ENCODE results near the gene ATG2A.

ATG2A gene

DNA sequence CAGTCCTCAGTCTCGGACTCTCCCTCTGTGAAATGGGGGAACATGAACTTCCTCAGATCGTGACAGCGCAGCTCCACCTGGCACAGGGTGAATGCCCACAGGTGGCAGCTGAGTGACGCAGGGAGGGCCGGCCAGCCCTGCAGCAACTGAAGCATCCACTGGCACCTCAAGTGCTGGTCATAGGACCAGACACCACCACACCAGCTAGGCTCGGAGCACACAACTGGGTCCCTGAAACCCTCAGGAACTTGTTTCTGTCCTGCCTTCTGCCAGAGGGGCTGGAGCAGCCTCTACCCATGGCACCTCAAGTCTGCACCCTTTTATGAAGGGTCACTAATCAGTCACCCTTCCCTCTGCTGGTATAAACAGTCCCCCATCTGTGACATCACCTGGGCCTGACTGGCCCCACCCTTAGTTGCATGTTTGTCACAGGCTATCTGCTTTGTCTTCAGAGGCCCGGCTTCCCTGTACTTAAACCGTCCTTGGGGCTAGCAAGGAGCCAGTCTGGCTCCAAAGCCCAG, 65.1 kb downstream of the ATG2A start:
- Histone ChIP-seq H3K27ac (replicated peaks) (no peak overlapping the region), H3K4me3 (replicated peaks; ENCODE audit: insufficient read depth, low read length) (no peak overlapping the region), H3K27me3 (ENCODE audit: insufficient read depth, poor library complexity, severe bottlenecking) (no peaks in the 10 kb centered on the region)
- DNase-seq (ENCODE audit: low read depth in 1 of 2, low spot score in 1 of 2), result no peak
- TF ChIP-seq GABPA (IDR thresholded peaks at IDR 0.05; ENCODE audit: low read depth), result no peak
- TF ChIP-seq, protein P1, sequence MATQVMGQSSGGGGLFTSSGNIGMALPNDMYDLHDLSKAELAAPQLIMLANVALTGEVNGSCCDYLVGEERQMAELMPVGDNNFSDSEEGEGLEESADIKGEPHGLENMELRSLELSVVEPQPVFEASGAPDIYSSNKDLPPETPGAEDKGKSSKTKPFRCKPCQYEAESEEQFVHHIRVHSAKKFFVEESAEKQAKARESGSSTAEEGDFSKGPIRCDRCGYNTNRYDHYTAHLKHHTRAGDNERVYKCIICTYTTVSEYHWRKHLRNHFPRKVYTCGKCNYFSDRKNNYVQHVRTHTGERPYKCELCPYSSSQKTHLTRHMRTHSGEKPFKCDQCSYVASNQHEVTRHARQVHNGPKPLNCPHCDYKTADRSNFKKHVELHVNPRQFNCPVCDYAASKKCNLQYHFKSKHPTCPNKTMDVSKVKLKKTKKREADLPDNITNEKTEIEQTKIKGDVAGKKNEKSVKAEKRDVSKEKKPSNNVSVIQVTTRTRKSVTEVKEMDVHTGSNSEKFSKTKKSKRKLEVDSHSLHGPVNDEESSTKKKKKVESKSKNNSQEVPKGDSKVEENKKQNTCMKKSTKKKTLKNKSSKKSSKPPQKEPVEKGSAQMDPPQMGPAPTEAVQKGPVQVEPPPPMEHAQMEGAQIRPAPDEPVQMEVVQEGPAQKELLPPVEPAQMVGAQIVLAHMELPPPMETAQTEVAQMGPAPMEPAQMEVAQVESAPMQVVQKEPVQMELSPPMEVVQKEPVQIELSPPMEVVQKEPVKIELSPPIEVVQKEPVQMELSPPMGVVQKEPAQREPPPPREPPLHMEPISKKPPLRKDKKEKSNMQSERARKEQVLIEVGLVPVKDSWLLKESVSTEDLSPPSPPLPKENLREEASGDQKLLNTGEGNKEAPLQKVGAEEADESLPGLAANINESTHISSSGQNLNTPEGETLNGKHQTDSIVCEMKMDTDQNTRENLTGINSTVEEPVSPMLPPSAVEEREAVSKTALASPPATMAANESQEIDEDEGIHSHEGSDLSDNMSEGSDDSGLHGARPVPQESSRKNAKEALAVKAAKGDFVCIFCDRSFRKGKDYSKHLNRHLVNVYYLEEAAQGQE (IDR thresholded peaks at IDR 0.05; ENCODE audit: insufficient replicate concordance, low read depth), result no peak
- TF ChIP-seq CTCF (IDR thresholded peaks at IDR 0.05; ENCODE audit: insufficient read depth, low read length), result no peak
- no peak for TF ChIP-seq SPI1 (IDR thresholded peaks at IDR 0.05; ENCODE audit: borderline replicate concordance, low read depth)
- TF ChIP-seq POLR2AphosphoS5 (IDR thresholded peaks at IDR 0.05; ENCODE audit: low read depth), result no peak

GRCh38 chr11:64850979-64851567, 65.9 kb downstream of the ATG2A start:
- Histone ChIP-seq H3K27me3 (ENCODE audit: insufficient read depth, poor library complexity, severe bottlenecking) (no peaks in the 10 kb centered on the region), H3K27ac (replicated peaks) (no peak overlapping the region; the same call in 1 of the 2 replicates), H3K4me3 (replicated peaks; ENCODE audit: insufficient read depth, low read length) (no peak overlapping the region)
- no peak for DNase-seq (ENCODE audit: low read depth in 1 of 2, low spot score in 1 of 2)
- TF ChIP-seq GABPA (IDR thresholded peaks at IDR 0.05; ENCODE audit: low read depth), result no peak
- no peak for TF ChIP-seq SPI1 (IDR thresholded peaks at IDR 0.05; ENCODE audit: borderline replicate concordance, low read depth)
- TF ChIP-seq CTCF (IDR thresholded peaks at IDR 0.05; ENCODE audit: insufficient read depth, low read length), result no peak
- TF ChIP-seq, protein P1 (IDR thresholded peaks at IDR 0.05; ENCODE audit: insufficient replicate concordance, low read depth), result no peak
- no peak; the same call in 1 of the 2 replicates for TF ChIP-seq POLR2AphosphoS5 (IDR thresholded peaks at IDR 0.05; ENCODE audit: low read depth)

- TF ChIP-seq SPI1 (IDR thresholded peaks at IDR 0.05; ENCODE audit: borderline replicate concordance, low read depth), result no peak
- no peak for TF ChIP-seq POLR2AphosphoS5 (IDR thresholded peaks at IDR 0.05; ENCODE audit: low read depth)
- TF ChIP-seq, protein P1 (IDR thresholded peaks at IDR 0.05; ENCODE audit: insufficient replicate concordance, low read depth), result no peak
- no peak for TF ChIP-seq GABPA (IDR thresholded peaks at IDR 0.05; ENCODE audit: low read depth)
- no peak for TF ChIP-seq CTCF (IDR thresholded peaks at IDR 0.05; ENCODE audit: insufficient read depth, low read length)
- no peaks in the 10 kb centered on the region for H3K27me3 ChIP-seq (ENCODE audit: insufficient read depth, poor library complexity, severe bottlenecking)
- DNase-seq (ENCODE audit: low read depth in 1 of 2, low spot score in 1 of 2), result no peak
- H3K27ac ChIP-seq (replicated peaks), result no peak overlapping the region
- H3K4me3 ChIP-seq (replicated peaks; ENCODE audit: insufficient read depth, low read length), result no peak overlapping the region
These were observed 67.2 kb downstream of the ATG2A start for GRCh38 chr11:64849598-64850356.

Data from HL-60 (cell line).